HG03025 (cell line): ENCODE measurements around the gene IRF5.
"Not testable (repeated sequence)": the region's sequence is repeated elsewhere in the genome, so short reads cannot be mapped to it uniquely, and the experiment has no call there.

ENCODE experiments used
- ATAC-seq: cut with Tn5 transposase; IDR thresholded peaks from one replicate; pipeline ENCODE4 v1.9.1; 2021; ENCODE audit warnings: mild to moderate bottlenecking, moderate library complexity; ENCODE audit not compliant: unreplicated experiment, low FRiP score

The IRF5 gene

GRCh38 chr7:128954830-128955802, 17.4 kb downstream of the IRF5 start:
- peak; percentile 53 for ATAC-seq

GRCh38 chr7:128955981-128956380, 18.3 kb downstream of the IRF5 start:
- no peak for ATAC-seq

- no peak for ATAC-seq
These were observed 21.6 kb downstream of the IRF5 start for GRCh38 chr7:128959296-128959695.

GRCh38 chr7:128961030-128961659, 23.4 kb downstream of the IRF5 start:
- ATAC-seq = no peak

- ATAC-seq = peak; percentile 29
These were observed 25.2 kb downstream of the IRF5 start for GRCh38 chr7:128962899-128963298.

GRCh38 chr7:128963327-128963757, 25.6 kb downstream of the IRF5 start:
- ATAC-seq = peak; percentile 55

GRCh38 chr7:128968624-128969023, 30.9 kb downstream of the IRF5 start:
- no peak for ATAC-seq

GRCh38 chr7:128974241-128974934, 36.7 kb downstream of the IRF5 start:
- ATAC-seq = no peak

- no peak for ATAC-seq
These were observed 44.4 kb downstream of the IRF5 start for GRCh38 chr7:128982105-128982504.

GRCh38 chr7:128985660-128986059, 47.9 kb downstream of the IRF5 start:
- no peak for ATAC-seq

GRCh38 chr7:128986609-128987008, 48.9 kb downstream of the IRF5 start:
- no peak for ATAC-seq

GRCh38 chr7:128988372-128988771, 50.6 kb downstream of the IRF5 start:
- no peak for ATAC-seq

- no peak for ATAC-seq
These were observed 52.2 kb downstream of the IRF5 start for GRCh38 chr7:128989961-128990360.

- ATAC-seq = no peak
These were observed 55.7 kb downstream of the IRF5 start for GRCh38 chr7:128993419-128993818.

GRCh38 chr7:128994560-128994959, 56.8 kb downstream of the IRF5 start:
- ATAC-seq = not testable (repeated sequence)

GRCh38 chr7:128997181-128997580, 59.5 kb downstream of the IRF5 start:
- ATAC-seq = no peak
